GM13976 (cell line): ENCODE results near the gene LSAMP.
"Not testable (repeated sequence)": the region's sequence is repeated elsewhere in the genome, so short reads cannot be mapped to it uniquely, and the experiment has no call there.

Experiments used
- DNase-seq: peaks from one replicate; pipeline ENCODE4 v3.0.0; 2012; ENCODE audit warnings: low spot score
- CTCF ChIP-seq: IDR thresholded peaks from 2 replicates; pipeline ENCODE4 v1.5.1; 2012; ENCODE audit warnings: borderline replicate concordance, mild to moderate bottlenecking; ENCODE audit not compliant: insufficient read depth; ENCODE audit errors: extremely low read depth, missing control alignments, control extremely low read depth
- in situ Hi-C: fragments of 300-500 bp; cut with MboI; formaldehyde crosslinking; loops from one replicate; pipeline ENCODE4 v1.12.0; 2022; ENCODE audit warnings: low sequenced_read_pairs, mixed read lengths, inconsistent platforms; ENCODE audit not compliant: unreplicated experiment

Gene LSAMP

GRCh38 chr3:115788921-115789470 is 656.3 kb downstream of the LSAMP start:
- no peak for DNase-seq
- in situ Hi-C loops: no loop called here

GRCh38 chr3:115787818-115788217 is 657.5 kb downstream of the LSAMP start:
- in situ Hi-C loops: no loop called here
- no peak for DNase-seq
- TF ChIP-seq CTCF: no peak

More at GRCh38 chr3:115788921-115789470, 656.3 kb downstream of the LSAMP start:
- TF ChIP-seq CTCF: no peak

- DNase-seq: no peak
- TF ChIP-seq CTCF: no peak
- in situ Hi-C loops: no loop called here
These were observed 659.5 kb downstream of the LSAMP start for GRCh38 chr3:115785782-115786181.

- in situ Hi-C loops: no loop called here
- DNase-seq: no peak
- no peak for TF ChIP-seq CTCF
These were observed 660.3 kb downstream of the LSAMP start for GRCh38 chr3:115784739-115785536.

- DNase-seq: peak; percentile 92
- TF ChIP-seq CTCF: peak; percentile 100
- in situ Hi-C loops: no loop called here
These were observed 661.1 kb downstream of the LSAMP start for GRCh38 chr3:115783938-115784738.

- DNase-seq, in situ Hi-C loops: not testable (repeated sequence)
These were observed 661.9 kb downstream of the LSAMP start for GRCh38 chr3:115783426-115783825.

- in situ Hi-C loops: no loop called here
- DNase-seq: no peak
- no peak for TF ChIP-seq CTCF
These were observed 666.3 kb downstream of the LSAMP start for GRCh38 chr3:115779011-115779410.
